Natural killer cell treated with Interleukin-12 subunit alpha and Interleukin-12 subunit beta and Interleukin-15 and Interleukin-18, amount 100 ng/mL, for 72 hours (primary cell): ENCODE measurements around the gene IFITM1. TPM values are rescaled to one million over a fixed set of nuclear protein-coding genes. Genes with fewer than 3 reads are reported as not detected.
"Not testable (repeated sequence)": the region's sequence is repeated elsewhere in the genome, so short reads cannot be mapped to it uniquely, and the experiment has no call there.

ENCODE experiments used
- ATAC-seq, 2 donors: fragments of 150-1000 bp; cut with Tn5 transposase in 1 of 2; sonication (Bioruptor Pico), chemical (Tn5 transposase) in 1 of 2; 2 replicates each; pipeline ENCODE4 v1.10.0; 2021
- DNase-seq: peaks from one replicate; pipeline ENCODE4 v3.0.0; 2022; ENCODE audit warnings: low spot score
- H3K27ac Mint-ChIP-seq, 2 donors: 1 replicate in 1 of 2; 2 replicates in 1 of 2; pipeline ENCODE4 v1.8.0; 2022; ENCODE audit warnings: mixed read lengths in 2 of 2, mild to moderate bottlenecking in 1 of 2, moderate library complexity in 1 of 2
- H3K27me3 Mint-ChIP-seq, 2 donors: 1 replicate in 1 of 2; 2 replicates in 1 of 2; pipeline ENCODE4 v1.8.0; 2022; ENCODE audit warnings: mixed read lengths in 2 of 2
- H3K36me3 Mint-ChIP-seq: one replicate; pipeline ENCODE4 v1.8.0; 2022; ENCODE audit warnings: mixed read lengths
- H3K4me1 Mint-ChIP-seq, 2 donors: 1 replicate in 1 of 2; 2 replicates in 1 of 2; pipeline ENCODE4 v1.8.0; 2022; ENCODE audit warnings: low read depth in 2 of 2, mixed read lengths in 2 of 2, mild to moderate bottlenecking in 1 of 2
- H3K4me3 Mint-ChIP-seq: one replicate; pipeline ENCODE4 v1.8.0; 2022; ENCODE audit warnings: mixed read lengths
- H3K9me3 Mint-ChIP-seq: 2 replicates; pipeline ENCODE4 v1.8.0; 2022; ENCODE audit warnings: mixed read lengths
- total RNA-seq, 2 donors: library from RNA; stranded (reverse); gene quantifications; one replicate each; pipeline ENCODE4 v1.2.3, GENCODE V29; 2022

The IFITM1 gene
- total RNA-seq, 2 donors from 2014 or later = 58.1 to 71.0 TPM

DNA sequence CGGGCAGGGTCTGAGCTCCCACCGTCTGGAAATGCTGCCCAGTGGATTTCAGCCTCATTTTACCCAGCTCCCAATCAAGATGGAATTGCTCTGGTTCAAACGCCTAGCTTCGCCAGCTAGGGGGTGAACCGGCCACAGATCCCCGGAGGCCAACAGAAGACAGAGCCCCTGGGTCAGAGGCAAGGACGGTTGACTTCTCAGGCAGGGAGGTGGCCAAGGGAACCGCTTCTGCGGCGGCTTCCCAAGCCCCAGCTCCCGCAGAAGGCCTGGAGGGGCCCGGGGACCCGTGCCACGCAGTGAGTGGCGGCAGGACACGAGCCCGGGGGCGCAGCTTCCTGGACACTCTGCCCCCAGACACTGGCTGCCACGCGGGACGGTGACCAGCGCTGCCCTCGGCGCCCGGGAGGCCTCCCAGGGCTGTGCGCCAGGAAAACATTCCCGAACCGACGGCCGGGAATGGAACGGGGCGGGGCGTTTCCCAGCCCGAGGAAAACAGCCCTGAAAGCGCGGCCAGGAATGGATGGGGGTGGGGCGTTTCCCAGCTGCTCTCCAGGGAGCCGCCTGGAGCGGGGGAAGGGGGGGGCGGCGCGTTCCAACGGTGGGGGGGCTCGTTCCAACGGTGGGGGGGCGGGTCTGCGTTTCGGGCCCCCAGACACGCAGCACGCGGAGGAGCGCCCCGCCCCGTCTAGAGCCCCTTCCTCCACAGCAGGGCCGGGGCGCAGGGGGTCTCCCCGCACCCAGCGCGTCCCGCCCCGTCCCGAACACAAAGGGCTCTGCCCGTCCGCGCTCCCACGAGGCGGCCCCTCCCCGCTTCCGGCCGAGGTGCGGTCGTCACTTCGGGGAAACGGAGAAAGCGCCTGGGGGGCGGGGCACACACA is 42.0 kb downstream of the IFITM1 start:
- DNase-seq (peak; percentile 83), ATAC-seq (peak; percentile 61 to 82)
- Mint-ChIP-seq H3K4me1 (peaks cover 35% of the 10 kb centered on the region in 2 donors), H3K36me3 (no peaks in the 10 kb centered on the region), H3K27me3 (no peaks in the 10 kb centered on the region), H3K4me3 (peak overlapping the region; percentile 58), H3K9me3 (no peaks in the 10 kb centered on the region), H3K27ac (peak overlapping the region in 1 of 2 donors; percentile 26)

DNA sequence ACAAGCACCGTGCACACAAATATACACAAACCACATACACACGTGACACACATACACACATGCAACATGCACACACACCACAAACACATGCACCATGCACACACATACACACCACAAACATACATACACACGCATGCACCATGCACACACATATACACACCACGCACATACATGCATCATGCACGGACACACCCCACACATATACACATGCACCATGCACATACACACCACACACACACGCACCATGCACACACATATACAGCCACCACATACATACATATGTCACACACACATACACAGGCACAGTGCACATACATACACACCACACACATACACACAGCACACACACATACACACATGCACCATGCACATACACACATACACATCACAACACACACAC is 42.8 kb downstream of the IFITM1 start:
- Mint-ChIP-seq H3K27ac (no peak overlapping the region), H3K36me3 (no peaks in the 10 kb centered on the region), H3K27me3 (no peaks in the 10 kb centered on the region), H3K4me3 (no peak overlapping the region), H3K4me1 (peaks cover 27 to 34% of the 10 kb centered on the region in 2 donors), H3K9me3 (no peaks in the 10 kb centered on the region)
- no peak for DNase-seq
- ATAC-seq = no peak

DNA sequence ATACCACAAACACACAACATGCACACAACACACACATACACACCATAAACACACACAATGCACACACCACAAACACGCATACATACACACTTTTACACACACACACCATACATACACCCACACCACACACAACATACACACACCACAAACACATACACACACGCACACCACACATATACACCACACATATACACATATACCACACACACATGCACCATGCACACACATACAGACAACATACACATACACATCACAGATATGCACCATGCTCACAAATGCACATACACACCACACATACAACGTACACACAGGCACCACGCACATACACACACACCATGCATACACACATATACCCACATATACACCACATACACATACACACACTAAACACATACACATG is 43.7 kb downstream of the IFITM1 start:
- DNase-seq = no peak
- Mint-ChIP-seq H3K4me1 (peaks cover 23 to 27% of the 10 kb centered on the region in 2 donors), H3K36me3 (no peaks in the 10 kb centered on the region), H3K4me3 (no peak overlapping the region), H3K9me3 (no peaks in the 10 kb centered on the region), H3K27ac (no peak overlapping the region), H3K27me3 (no peaks in the 10 kb centered on the region)
- no peak for ATAC-seq

DNA sequence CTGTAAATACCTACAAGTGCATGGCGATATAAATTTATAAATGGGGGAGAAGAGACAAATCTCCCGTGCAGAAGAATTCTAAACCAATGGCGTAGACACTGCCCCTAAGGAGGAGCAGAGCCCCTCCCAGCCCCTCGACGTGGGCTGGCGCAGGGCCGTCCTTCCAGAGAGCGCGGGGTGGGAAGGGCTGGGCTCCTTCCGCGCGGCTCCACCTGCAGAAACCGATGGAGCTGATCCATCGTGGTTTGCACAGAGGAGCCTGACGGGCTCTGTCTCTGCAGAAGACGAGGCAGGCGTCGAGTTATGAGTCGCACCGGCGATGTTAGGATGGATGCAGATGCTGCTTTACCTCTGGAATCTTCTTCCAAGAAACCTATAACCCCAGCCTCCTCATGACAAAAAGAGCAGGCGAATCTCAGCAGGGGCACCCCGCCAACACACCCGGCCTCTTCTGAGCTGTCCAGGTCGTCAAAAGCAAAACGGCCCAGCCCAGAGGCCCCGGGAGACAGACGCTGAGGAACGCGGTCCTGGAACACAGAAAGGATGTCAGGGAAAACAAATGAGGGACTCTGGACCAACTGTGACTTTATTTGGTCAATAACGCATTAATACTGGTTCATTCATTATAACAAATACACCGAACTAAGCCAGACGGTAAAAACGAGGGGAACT is 44.4 kb downstream of the IFITM1 start:
- no peak for ATAC-seq
- no peak for DNase-seq
- Mint-ChIP-seq H3K36me3 (no peaks in the 10 kb centered on the region), H3K4me3 (no peak overlapping the region), H3K27me3 (no peaks in the 10 kb centered on the region), H3K4me1 (peaks cover 18 to 21% of the 10 kb centered on the region in 2 donors), H3K27ac (no peak overlapping the region), H3K9me3 (no peaks in the 10 kb centered on the region)

DNA sequence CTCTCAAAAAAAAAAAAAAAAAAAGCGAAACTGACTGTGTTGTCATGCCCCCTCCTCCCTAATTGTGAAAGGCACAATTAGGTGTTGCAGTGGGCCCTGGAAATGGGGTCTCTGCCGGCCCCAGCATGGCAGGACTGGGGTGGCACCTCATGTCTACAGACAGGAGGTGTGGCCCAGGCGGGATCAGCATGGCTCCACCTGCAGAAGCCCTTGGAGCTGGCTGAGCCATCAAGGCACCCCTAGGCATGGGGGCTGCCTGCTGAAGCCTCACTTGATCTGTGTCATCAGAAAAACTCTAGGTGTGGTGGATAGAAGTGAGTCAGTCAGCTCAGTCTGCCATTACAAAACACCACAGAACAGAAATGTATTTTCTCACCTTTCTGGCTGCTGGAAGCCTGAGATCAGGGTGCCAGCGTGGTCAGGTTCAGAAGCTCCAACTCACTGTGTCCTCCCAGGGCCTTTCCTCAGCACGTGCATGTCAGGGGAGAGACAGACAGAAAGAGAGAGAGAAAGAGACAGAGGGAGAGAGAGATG is 45.4 kb downstream of the IFITM1 start:
- Mint-ChIP-seq H3K4me3 (peak overlapping the region; percentile 7), H3K9me3 (no peaks in the 10 kb centered on the region), H3K36me3 (no peaks in the 10 kb centered on the region), H3K4me1 (peaks cover 15 to 16% of the 10 kb centered on the region in 2 donors), H3K27me3 (no peaks in the 10 kb centered on the region), H3K27ac (peak overlapping the region in 1 of 2 donors; percentile 7)
- ATAC-seq (peak; percentile 79 to 84), DNase-seq (no peak)

DNA sequence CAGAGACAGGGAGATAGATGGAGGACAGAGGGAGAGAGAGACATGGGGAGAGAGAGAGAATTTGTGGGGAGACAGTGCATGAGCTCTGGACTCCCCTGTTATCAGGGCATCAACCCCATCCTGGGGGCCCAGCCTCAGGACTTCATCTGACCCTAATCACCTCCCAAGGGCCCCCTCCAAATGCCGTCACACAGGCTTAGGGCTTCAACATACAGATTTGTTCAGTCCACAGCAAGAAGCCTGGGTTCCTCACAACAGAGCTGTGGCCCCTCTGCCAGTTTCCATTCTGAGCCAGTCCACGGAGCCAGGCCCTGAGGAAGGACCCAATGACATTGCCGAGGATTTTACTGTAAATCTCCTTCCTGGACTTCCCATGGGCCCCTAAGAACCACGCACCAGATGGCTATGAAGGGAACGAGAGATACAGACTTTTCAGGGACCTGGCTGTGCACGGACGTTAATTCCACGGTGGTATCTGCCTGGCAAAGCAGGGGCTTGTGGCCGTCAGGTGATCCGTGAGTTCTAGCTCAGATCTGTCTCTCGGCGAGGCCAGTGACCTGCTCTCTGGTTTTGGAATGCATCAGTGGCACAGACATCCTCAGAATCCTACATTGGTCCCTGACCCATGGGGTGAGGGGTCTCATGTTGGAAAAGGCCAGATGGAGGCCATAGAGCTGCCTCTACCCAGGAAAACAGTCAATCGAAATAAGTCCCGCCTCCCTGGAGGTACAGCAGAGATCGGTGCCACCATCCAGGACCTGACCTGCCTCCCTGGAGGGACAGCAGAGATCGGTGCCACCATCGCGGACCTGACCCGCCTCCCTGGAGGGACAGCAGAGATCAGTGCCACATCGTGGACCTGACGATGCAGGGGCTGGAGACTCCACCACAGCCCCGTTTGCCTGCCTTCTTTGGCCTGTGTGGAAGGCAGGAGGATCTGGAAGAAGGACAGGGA is 46.8 kb downstream of the IFITM1 start:
- DNase-seq (no peak), ATAC-seq (no peak)
- H3K4me1 Mint-ChIP-seq = peaks cover 18% of the 10 kb centered on the region in 2 donors
- no peaks in the 10 kb centered on the region for H3K27me3 Mint-ChIP-seq
- H3K4me3 Mint-ChIP-seq = no peak overlapping the region
- H3K27ac Mint-ChIP-seq = no peak overlapping the region
- no peaks in the 10 kb centered on the region for H3K9me3 Mint-ChIP-seq
- no peaks in the 10 kb centered on the region for H3K36me3 Mint-ChIP-seq

DNA sequence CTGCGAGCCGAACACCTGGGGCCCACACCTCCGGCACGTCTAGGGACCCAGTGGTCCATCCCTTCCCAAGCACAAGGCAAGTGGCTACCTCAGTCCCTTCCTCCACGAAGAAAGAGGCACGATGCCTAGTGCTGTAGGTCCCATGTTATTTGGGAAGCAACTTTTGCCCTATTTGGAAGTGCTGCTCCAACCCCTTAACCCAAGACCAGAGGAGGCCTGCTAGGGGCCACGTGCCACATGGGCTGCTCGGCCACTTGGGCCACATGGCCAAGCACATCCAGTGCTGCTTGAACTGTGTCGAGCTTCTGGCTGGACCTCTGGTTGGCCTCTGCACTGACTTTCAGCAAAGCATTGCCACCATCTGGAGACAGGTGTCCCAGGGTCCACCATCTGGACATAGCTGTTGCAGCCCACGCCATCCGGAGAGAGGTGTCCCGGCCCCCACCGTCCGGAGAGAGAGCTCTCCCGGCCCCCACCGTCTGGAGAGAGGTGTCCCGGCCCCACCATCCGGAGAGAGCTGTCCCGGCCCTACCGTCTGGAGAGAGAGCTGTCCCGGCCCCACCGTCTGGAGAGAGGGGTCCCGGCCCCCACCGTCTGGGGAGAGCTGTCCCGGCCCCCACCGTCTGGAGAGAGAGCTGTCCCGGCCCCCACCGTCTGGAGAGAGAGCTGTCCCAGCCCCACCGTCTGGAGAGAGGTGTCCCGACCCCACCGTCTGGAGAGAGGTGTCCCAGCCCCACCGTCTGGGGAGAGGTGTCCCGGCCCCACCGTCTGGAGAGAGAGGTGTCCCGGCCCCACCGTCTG is 49.0 kb downstream of the IFITM1 start:
- Mint-ChIP-seq H3K27ac (no peak overlapping the region), H3K9me3 (no peaks in the 10 kb centered on the region), H3K4me3 (no peak overlapping the region), H3K36me3 (no peaks in the 10 kb centered on the region), H3K27me3 (peaks cover 7 to 10% of the 10 kb centered on the region in 2 donors), H3K4me1 (peaks cover 23 to 26% of the 10 kb centered on the region in 2 donors)
- ATAC-seq (no peak), DNase-seq (no peak)

DNA sequence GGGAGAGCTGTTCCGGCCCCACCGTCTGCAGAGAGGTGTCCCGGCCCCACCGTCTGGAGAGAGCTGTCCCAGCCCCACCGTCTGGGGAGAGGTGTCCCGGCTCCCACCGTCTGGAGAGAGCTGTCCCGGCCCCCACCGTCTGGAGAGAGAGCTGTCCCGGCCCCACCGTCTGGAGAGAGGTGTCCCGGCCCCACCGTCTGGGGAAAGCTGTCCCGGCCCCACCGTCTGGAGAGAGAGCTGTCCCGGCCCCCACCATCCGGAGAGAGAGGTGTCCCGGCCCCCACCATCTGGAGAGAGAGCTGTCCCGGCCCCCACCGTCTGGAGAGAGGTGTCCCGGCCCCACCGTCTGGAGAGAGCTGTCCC is 49.6 kb downstream of the IFITM1 start:
- DNase-seq, ATAC-seq, H3K4me3 Mint-ChIP-seq, H3K27ac Mint-ChIP-seq, H3K36me3 Mint-ChIP-seq, H3K9me3 Mint-ChIP-seq: not testable (repeated sequence)
- peaks cover 27 to 32% of the 10 kb centered on the region in 2 donors for H3K4me1 Mint-ChIP-seq
- H3K27me3 Mint-ChIP-seq = peaks cover 12 to 16% of the 10 kb centered on the region in 2 donors

DNA sequence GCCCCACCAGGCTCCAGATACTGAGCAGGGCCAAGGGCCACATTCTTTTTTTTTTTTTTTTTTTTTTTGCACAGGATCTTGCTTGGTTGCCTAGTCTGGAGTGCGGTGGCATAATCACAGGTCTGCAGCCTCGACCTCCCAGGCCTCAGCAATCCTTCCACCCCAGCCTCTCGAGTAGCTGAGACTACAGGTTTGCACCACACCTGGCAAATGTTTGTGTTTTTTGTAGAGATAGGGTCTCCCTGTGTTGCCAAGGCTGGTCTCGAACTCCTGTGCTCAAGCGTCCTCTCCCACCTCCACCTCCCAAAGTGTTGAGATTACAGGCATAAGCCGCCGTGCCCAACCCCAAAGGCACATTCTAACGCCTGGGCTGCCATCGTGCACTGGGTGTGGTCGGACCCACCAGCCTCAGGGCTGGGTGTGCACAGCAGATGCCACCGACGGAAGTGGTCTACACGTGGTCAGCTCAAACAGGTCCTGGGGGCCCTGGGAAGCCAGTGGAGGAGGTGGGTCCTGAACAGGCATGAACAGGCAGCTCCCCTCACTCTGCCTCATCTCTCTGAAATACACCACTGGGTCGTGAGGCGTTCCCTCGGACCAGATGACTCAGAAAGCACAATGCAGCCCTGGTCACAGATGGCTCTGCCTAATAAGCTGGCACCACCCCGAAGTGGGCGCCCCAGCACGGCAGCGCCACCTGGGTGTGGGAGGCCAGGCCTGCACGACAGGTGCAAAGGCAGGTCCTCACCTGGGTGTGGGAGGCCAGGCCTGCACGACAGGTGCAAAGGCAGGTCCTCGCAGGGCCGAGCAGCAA is 50.3 kb downstream of the IFITM1 start:
- ATAC-seq (peak; percentile 75 to 81), DNase-seq (no peak)
- Mint-ChIP-seq H3K4me3 (no peak overlapping the region), H3K9me3 (no peaks in the 10 kb centered on the region), H3K36me3 (no peaks in the 10 kb centered on the region), H3K27ac (no peak overlapping the region), H3K27me3 (peaks cover 14 to 21% of the 10 kb centered on the region in 2 donors), H3K4me1 (peaks cover 30 to 36% of the 10 kb centered on the region in 2 donors)

Other genes with a start within 250 kb of the IFITM1 start
- gene SCGB1C1, start 121.0 kb upstream of the IFITM1 start, total RNA-seq = not detected
- gene BET1L, start 106.6 kb upstream of the IFITM1 start, total RNA-seq = 10 to 100 TPM; 43.6 to 51.4 TPM
- gene RIC8A, start 106.3 kb upstream of the IFITM1 start, total RNA-seq = 100 to 1,000 TPM; 130 to 148 TPM
- 10 to 100 TPM; 13.7 to 16.3 TPM for gene SIRT3, start 77.7 kb upstream of the IFITM1 start, total RNA-seq
- gene PSMD13, start 77.1 kb upstream of the IFITM1 start, total RNA-seq = 100 to 1,000 TPM; 204 to 263 TPM
- gene NLRP6, start 35.6 kb upstream of the IFITM1 start, total RNA-seq = 1 to 10 TPM in 1 of 2 donors, under 1 TPM in 1; 0.26 to 1.2 TPM
- 10 to 100 TPM; 17.0 to 24.9 TPM for gene PGGHG, start 24.9 kb upstream of the IFITM1 start, total RNA-seq
- gene IFITM5, start 14.5 kb upstream of the IFITM1 start, total RNA-seq = not detected
- gene IFITM2, start 6.2 kb upstream of the IFITM1 start, total RNA-seq = 100 to 1,000 TPM in 1 of 2 donors, 10 to 100 TPM in 1; 87.9 to 171 TPM
- 10 to 100 TPM; 28.2 to 29.8 TPM for gene IFITM3, start 6.8 kb downstream of the IFITM1 start, total RNA-seq
- gene B4GALNT4, start 55.5 kb downstream of the IFITM1 start, total RNA-seq = under 1 TPM in 1 of 2 donors, not detected in 1; 0.50 TPM
- not detected for gene PKP3, start 80.2 kb downstream of the IFITM1 start, total RNA-seq
- 10 to 100 TPM; 39.0 to 44.9 TPM for gene SIGIRR, start 101.0 kb downstream of the IFITM1 start, total RNA-seq
- 1 to 10 TPM; 2.4 to 6.7 TPM for gene ANO9, start 128.0 kb downstream of the IFITM1 start, total RNA-seq
- 10 to 100 TPM; 20.6 to 56.9 TPM for gene PTDSS2, start 136.2 kb downstream of the IFITM1 start, total RNA-seq
- gene RNH1, start 193.2 kb downstream of the IFITM1 start, total RNA-seq = 100 to 1,000 TPM in 1 of 2 donors, 10 to 100 TPM in 1; 89.2 to 113 TPM
- 10 to 100 TPM; 33.6 to 83.5 TPM for gene HRAS, start 221.5 kb downstream of the IFITM1 start, total RNA-seq
- gene LRRC56, start 223.5 kb downstream of the IFITM1 start, total RNA-seq = 1 to 10 TPM in 1 of 2 donors, under 1 TPM in 1; 0.98 to 1.8 TPM
- 1 to 10 TPM; 1.1 to 2.1 TPM for gene LMNTD2, start 246.7 kb downstream of the IFITM1 start, total RNA-seq
- 10 to 100 TPM; 13.3 to 22.9 TPM for gene RASSF7, start 246.9 kb downstream of the IFITM1 start, total RNA-seq